ENCODE measurements around the gene OSM.

DNA sequence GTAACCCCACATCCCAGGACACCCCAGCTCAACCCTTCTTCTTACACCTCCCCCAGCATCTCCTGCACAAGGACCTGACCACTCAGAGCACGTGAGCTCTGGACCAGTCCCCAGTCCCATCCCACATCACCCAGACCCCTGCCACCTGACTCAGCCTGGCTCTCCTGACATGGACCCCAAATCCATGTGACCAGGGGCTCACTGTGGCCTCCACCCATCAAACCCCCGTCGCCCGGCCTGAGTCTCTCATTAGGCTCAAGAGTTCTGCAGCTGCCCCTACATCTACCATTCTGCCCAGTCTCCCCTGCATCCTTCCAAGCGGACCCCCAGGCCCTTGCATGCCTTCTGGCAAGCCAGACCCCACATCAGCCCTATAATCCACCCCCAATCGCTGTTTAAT lies 18.2 kb downstream of the OSM start:
- TF ChIP-seq SP1 (IDR thresholded peaks at IDR 0.05) (no peak), ELF4 (IDR thresholded peaks at IDR 0.05) (no peak), HDGF (IDR thresholded peaks at IDR 0.05; ENCODE audit: borderline replicate concordance) (no peak), TARDBP (IDR thresholded peaks at IDR 0.05) (no peak), PKNOX1 (IDR thresholded peaks at IDR 0.05) (no peak), ARNT (IDR thresholded peaks at IDR 0.05) (no peak), SUZ12 (IDR thresholded peaks at IDR 0.05) (no peak), FOXK2 (IDR thresholded peaks at IDR 0.05) (no peak)

Measured in HEK293T (cell line).